HG03097 (cell line): ENCODE data around the gene SMIM1.

ENCODE experiments used
- ATAC-seq: cut with Tn5 transposase; IDR thresholded peaks from one replicate; pipeline ENCODE4 v1.9.1; 2021; ENCODE audit not compliant: unreplicated experiment, low FRiP score

SMIM1 gene

DNA sequence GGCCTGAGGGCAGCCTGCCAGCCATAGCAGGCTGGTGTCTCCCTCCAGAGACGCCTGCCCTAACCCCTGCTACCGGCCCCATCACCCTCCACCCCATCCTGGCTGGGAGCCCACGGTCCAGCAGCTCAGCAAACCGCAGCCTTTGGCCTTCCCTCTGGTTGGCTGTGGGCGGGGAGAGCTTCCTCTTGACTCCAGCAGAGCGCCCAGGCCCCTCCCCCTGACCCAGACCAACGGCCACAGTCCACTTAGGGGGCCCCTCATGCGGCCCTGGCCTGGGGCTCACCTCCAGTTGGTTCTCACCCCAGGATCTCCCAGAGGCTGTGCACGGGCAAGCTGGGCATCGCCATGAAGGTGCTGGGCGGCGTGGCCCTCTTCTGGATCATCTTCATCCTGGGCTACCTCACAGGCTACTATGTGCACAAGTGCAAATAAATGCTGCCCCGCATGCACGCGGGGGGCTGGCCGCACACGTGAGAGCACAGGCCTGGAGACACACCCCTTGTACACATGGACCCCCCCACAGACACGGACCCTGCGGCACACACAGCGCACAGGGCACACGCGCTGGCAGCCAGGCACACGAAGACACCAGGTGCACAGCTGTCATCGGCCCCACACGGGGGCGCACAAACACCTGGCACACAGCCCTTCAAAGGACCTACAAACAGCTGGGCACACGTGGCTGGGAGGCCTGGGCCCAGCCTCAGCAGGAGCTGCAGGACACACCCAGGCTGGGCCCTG lies 3.1 kb downstream of the SMIM1 start:
- ATAC-seq, result no peak

DNA sequence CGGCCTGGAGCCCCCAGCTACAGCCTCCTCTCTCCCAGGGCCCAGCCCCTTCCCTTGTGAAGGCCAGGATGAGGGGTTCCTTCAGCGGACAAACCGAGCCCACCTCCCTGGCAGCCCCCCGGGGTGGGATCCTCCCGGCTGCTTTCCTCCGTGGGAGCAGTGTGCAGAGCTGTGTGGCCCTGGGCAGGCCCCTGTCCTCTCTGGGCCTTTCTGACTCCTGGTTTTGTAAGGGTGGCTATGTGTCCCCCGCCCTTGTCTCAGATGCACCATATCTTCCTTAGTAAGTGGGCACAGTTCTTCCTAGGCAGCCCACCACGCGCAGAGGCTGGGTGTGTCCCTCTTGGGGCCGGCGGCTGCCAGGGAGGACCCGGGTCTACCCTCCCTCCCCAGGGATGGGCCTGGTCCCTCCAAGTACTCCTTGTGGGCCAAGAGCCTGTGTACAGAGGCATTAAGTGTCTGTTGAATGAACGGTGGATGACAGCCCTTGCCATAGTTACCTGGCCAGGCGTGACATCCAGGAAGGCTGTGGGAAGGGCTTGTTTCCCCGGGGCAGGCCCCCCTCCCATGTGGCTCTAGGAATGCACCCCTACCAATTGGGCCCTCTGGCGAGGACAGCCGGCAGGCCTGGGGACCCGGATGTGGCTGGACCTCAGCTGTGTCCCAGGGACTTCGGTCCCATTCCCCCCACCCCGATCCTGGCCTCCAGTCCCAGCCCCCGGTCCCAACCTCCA lies 3.8 kb downstream of the SMIM1 start:
- ATAC-seq, result no peak

DNA sequence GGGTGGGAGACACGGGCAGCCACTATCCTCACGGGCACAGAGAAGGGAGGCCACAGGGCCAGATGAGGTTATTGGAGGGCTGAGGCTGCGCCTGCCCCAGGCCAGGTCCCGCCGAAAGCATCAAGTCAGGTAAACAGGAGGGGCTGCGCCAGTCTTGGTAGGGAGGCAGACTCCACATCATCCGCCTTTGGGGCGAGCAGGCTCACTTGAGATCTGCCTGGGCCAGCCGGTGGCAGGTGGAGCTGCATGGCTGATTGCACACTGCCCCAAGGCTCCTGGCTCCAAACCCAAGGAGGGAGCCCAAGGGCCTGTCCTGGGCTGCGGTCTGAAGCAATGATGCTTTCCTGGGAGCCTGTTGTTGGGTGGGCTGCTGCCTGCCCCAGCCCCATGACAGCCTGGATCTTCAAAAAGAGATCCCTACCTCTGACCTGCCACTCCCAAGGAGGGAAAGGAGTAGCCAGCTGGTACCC lies 4.6 kb downstream of the SMIM1 start:
- no peak for ATAC-seq

DNA sequence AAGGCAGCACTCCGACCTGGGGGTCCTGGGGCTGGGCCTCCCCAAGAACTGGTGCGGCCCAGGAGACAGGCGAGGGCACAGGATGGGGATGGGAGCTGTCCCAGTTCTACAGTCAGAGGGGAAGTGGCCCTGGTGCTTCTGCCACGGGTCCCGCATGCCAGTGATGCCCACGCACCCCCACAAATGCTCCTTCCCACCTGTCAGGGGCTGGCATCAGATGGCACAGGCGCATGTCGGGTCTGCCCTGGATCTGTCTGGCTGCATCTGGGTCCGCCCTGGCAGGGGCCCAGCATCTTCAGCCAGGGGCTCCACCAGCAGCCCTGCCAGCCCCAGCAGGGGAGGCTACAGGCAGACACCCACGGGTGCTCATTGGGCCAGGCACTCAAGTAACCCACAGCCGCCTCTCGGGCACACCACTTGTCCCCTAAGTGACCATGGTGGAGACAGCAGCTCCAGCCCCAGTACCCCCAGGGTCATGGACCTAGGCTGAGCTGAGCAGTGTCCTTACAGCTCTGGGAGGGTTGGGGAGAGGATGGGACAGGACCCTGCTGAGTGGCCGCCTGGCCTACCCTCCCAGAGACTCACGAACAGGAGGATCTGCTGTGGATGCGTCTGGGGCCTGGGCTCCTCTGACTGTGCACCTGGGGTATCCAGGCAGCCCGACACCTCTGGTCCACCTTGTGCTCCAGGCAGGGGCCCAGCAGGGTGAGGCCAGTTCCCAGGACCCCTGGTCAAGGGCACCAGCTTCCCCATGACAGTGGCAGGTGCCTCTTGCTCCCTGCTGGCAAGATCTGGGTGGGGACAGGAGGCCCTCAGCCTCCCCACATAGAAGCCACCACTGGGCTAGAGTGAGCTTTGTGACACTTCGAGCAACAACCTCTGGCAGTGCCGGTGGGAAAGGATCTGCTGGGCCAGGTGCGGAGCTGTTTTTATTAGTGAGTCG lies 5.4 kb downstream of the SMIM1 start:
- ATAC-seq, result no peak

DNA sequence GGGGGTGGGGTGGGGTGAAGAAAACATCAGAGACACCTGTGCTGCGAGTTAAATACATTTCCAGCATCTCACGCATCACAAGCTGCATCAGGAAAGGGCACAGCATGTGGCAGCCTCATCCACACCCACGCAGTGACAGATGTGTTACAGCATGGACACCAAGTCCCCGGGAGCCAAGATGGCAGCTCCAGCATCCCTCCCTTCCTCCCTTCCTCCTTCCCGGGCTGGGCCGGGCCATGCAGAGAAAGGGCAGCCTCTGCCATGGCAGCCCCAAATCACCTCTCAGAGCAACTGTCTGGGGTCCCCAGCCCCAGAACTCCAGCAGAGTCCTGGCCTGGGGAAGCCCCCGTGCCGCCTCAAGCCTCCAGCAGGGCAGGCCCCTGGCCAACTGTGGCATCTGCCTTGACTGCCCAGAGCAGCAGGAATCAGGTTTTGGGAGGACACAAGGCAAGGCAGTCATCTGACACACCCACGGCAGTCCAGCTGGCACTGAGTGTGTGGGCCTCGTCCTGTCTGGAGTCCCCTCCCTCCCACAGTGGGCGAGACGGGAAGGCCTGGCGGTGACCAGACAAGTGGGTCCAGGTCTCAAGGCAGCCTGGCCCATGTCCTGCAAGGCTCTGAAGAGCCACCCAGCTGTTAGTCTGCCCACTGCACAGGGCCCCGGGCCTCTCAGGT lies 6.2 kb downstream of the SMIM1 start:
- no peak for ATAC-seq

DNA sequence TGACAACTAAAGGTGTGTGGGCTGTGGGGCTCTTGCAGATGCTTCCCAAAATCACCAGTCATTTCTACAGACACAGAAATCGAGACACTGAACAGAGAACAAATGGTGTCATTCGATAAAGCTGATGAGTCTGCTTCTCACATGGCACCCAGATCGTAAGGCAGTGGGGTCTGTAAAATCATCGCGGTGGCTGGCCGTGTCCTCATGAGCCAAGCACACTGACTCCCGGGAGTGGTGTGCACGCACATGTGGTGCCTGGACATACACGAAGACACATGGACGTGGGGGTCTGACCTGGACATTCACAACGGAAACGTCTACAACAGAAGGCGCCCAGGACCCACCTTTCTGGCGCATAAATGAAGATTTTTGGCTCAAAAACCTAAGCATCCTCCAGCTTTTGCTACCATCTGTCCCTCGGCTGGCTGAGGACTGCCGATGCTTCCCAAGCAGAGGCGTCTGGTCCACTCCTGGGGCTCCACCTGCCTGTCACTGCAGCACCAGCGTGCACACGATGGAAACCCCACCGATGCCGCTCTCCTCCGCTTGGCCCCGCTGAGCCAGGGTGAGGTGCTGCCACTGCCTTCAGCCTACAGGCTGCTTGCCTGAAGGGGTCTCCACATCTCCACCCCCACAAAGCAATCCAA lies 6.8 kb downstream of the SMIM1 start:
- ATAC-seq, result no peak

DNA sequence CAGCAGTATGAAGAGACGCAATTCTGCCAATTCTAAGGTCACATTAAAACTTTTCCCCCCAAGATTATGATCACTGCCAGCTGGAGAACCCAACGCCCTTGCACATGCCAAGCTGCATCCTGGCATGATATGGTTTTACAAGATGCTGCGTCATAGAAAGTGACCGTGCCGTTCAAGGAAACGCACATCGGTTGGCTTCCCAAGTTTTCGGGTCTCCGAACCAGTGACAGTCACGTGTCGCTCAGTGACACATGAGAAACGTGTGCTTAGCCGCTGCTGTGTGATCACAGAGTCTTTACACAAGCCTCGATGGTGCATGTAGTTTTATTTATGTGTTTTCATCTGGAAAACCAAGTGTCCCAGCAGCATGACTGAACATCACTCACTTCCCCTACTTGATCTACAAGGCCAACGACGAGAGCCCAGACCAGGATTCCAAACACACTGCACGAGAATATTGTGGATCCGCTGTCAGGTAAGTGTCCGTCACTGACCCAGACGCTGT lies 7.4 kb downstream of the SMIM1 start:
- no peak for ATAC-seq

DNA sequence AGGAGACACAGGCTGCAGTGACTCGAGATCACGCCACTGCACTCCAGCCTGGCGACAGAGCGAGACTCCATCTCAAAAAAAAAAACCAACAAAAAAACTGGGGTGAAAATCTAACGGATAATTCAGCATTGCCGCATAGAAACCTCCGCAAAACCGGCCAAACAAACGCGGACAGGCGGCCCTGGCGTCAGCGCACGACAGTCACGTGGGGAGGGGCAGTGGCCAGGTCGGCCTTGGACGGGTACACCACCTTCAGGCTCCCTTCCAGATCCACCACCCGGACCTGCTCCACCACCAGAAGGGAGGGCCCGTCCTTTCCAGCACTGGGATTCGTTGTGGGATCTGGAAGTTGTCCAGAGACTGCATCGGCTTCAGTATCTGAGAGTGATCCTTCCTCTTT lies 8.4 kb downstream of the SMIM1 start:
- no peak for ATAC-seq

DNA sequence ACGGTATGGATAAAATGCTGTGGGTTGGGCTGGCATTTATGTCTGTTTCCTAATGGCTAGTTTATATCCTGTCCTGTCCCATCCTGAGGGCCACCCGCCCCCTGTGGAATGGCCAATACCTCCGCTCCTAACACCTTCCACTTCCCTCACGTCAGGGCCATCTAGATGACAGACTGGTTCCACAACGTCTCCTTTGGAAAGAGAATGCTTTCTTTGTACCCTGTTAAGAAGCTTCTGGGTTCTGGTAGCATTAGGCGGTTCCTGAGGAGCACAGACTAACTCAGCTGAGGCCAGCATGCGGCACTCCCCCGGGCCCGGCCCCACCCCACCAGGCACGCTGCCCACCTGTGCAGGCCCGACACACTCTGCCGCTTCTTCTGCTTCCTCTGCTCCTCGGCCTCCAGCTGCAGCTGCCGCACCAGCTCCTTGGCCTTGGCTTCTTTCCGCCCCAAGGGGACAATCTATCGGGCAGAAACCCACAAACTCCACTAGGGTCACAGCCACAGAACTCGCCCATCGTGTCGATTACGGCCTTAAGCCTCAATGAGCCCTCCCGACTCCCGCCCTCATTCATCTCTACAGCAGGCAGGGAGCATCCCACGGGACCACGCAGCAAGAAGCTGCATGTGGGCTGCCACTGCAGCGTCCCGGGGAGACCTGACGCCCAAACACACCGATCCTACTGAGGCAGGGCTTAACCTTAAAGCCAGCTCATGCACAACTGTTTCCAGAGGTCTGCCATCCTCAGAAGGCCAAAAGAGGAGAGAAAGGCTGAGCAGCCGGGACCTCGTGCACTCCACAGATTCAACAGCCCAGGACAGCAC lies 11.3 kb downstream of the SMIM1 start:
- ATAC-seq, result no peak

DNA sequence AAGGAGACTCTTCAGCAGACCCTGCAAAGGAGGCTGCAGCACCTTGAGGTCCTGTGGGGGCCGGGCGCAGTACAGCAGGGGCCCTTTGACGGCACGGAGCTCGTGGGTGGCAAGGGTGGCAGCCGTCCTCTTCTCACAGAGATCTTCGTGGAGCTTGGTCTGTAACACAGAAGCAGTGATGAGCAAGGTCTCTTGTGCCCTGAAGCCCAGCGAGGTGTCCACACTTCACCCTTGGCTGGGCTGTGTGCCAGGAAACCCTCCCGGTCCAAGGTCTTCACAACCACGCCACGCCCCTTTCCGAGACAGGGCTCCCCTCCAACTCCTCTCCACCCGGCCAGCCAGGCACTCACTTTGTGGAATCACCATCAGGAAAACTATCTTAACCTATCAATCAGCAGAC lies 12.5 kb downstream of the SMIM1 start:
- ATAC-seq, result no peak

DNA sequence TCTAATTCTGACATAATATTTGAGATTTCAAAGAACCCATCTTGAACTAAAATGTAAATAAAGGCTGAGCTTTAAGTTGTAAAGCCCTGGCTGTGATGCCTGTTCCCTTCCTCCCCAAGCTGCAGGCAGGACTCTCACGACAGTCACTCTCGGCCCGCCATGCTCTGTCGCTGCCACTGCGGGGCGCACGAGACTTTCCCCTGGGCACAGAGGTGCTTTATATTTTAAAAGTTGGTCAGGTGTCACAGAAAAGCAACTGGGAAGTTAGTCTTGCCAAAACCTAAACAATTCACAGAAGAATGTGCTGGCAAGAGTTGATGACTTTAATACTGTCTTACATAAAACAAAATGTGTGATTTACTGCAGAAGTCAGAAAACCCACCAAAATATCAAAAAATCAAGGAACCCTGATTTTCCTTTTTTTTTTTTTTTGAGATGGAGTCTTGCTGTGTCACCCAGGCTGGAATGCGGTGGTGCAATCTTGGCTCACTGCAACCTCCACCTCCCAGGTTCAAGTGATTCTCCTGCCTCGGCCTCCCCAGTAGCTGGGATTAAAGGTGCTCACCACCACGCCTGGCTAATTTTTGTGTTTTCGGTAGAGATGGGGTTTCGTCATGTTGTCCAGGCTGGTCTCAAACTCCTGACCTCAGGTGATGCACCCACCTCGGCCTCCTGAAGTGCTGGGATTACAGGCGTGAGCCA lies 13.1 kb downstream of the SMIM1 start:
- no peak for ATAC-seq

DNA sequence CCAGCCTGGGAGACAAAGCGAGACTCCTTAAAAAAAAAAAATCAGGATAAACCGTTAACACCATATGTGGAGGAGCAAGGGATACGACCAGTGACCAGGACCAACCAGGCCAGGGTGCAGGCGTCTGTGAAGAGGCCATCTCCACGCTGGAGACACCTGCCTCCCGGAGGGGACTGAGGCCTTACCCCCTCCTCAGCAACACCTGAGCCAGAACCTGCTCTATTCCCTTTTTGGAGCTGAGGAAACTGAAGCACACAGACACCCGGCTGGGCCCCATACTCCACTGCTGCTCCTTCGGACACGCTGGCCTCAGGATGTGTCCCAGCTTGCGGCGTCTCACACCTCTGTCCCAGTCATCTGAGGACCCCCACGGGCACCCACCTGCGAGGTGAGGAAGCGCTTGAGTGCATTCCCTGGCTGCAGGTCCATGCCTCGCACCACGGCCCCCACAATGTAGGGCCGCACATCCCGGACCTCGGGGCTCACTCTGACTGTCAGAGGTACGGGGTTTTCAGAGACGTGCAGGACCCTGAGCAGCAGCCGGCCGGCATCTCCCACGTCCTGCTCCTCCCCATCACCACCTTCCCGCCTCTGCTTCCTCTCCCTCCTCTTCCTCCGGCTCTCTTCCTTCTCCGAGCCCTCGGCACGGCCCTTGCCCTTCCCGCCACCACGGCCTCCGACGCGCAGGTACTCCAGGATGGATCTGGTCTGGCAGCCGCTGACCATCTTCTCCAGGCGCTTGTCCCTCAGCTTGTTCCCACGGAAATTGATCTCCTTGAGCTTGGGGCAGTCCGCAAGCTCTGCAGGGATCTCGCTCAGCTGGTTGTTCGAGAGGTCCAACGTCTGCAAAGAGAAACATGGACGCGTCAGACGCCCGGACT lies 14.2 kb downstream of the SMIM1 start:
- no peak for ATAC-seq

DNA sequence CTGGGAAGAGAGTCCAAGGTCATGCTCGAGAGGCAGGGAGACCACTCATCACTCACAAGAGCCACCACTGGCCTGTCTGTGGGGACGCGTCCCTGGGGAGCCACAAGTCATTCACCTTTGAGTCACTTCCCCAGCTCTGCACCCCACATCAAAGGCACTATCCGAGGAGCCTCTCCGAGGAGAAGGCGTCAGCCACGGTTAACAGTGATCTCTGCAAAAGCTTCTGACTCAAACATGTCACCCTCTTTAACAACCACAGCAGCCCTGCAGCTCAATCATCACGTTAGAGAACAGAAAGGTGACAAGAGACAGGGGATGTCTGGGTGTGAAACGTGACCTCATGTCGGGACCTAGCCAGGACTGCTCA lies 14.8 kb downstream of the SMIM1 start:
- no peak for ATAC-seq

DNA sequence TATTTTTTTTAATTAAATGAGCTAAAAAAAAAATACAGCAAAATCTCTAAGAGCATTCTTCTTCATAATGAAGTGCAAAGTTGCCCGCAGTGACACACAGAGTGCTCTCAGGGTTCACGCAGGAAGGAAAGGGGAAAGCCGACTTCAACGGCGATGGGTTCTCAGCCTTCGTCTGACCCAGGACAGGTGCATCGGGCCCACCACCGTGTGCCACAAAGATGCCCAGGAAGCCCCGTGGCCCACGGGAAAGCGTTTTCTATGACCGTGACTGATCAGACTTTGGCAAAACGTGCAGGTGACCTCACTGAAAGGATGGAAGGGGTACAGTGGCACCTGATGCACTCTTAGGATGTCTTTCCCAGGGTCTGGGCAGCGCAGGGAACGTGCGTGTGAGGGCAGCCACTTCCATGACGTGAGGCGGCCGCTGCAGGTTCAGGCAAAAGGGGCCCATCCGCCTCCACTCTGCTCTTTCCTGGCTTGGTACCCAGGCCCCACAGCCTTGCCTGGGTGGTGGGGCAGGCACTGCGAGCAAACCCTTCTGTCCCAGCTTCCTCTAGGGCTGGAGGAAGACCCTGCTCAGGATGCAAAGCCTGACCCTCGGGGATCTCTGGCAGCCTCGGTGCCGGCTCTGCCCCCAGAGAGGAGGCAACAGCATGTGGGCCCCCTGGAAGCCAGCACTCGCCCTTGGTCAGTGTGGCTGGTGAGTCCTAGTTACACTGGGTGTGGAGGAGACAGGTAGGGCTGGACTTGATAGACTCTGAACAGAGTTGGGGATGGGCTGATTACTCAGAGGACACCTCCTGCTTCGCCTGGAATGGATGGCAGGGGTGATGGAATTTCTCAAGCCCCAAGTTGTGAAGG lies 15.4 kb downstream of the SMIM1 start:
- no peak for ATAC-seq

DNA sequence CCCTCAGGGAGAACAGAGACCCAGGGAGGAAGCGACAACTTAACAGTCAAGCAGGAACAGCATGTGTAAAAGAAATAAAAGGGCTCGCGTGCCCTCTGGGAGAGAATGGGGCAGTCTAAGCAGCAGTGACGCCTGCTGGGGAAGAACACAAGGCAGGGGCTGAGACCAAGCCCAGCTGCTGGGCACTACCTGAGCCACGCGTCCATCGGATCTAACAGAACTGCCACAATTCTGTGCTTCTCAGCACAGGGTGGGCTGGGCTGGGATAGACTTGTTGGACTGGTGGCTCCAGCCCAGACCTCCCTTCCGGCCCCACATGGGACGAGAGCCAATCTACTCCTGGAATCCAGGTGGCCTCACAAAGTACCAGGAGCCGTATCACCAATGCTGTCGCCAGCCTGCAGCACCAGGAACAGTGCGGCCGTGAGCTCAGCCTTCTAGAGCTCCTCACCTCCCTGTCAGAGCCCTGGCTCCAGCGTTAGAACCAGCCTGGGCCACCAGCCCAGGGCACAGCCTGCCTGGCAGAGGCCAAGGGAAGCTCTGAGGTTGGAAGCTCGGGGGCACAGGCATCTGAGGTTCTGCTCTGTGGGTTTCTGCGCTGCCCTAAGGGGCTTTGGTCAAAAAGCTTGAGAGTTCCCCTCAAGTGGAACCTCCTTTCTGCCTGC lies 16.3 kb downstream of the SMIM1 start:
- no peak for ATAC-seq
